Mucosa of stomach (tissue), 1 donor: ENCODE measurements around the gene KNCN.

ENCODE experiments used
- H3K27me3 ChIP-seq: one replicate; pipeline ENCODE4 v1.7.0; 2013; ENCODE audit warnings: mild to moderate bottlenecking, low read length; ENCODE audit not compliant: control insufficient read depth, insufficient read depth
- H3K36me3 ChIP-seq: one replicate; pipeline ENCODE4 v1.7.0; 2013; ENCODE audit warnings: low read length; ENCODE audit not compliant: control insufficient read depth, insufficient read depth
- H3K4me1 ChIP-seq: one replicate; pipeline ENCODE4 v1.7.0; 2013; ENCODE audit warnings: mild to moderate bottlenecking, low read length; ENCODE audit not compliant: control insufficient read depth, insufficient read depth
- H3K4me3 ChIP-seq: one replicate; pipeline ENCODE4 v1.7.0; 2013; ENCODE audit warnings: low read length
- H3K9ac ChIP-seq: one replicate; pipeline ENCODE4 v1.7.0; 2013; ENCODE audit warnings: mild to moderate bottlenecking, low read length, moderate library complexity
- H3K9me3 ChIP-seq: one replicate; pipeline ENCODE4 v1.7.0; 2013; ENCODE audit warnings: mild to moderate bottlenecking, low read length, moderate library complexity; ENCODE audit not compliant: control insufficient read depth
- donor health status: Pancreatic carcinoma.

KNCN gene

GRCh38 chr1:46535063-46535462 lies 16.4 kb downstream of the KNCN start:
- no peak overlapping the region for H3K9ac ChIP-seq
- H3K4me1 ChIP-seq: peaks cover 5% of the 10 kb centered on the region
- H3K36me3 ChIP-seq: no peaks in the 10 kb centered on the region
- H3K4me3 ChIP-seq: no peak overlapping the region
- H3K27me3 ChIP-seq: peaks cover 25% of the 10 kb centered on the region
- H3K9me3 ChIP-seq: no peaks in the 10 kb centered on the region

GRCh38 chr1:46533179-46533864 lies 18.1 kb downstream of the KNCN start:
- H3K9ac ChIP-seq: no peak overlapping the region
- peaks cover 39% of the 10 kb centered on the region for H3K27me3 ChIP-seq
- no peaks in the 10 kb centered on the region for H3K36me3 ChIP-seq
- no peaks in the 10 kb centered on the region for H3K9me3 ChIP-seq
- H3K4me1 ChIP-seq: peaks cover 5% of the 10 kb centered on the region
- H3K4me3 ChIP-seq: no peak overlapping the region

DNA sequence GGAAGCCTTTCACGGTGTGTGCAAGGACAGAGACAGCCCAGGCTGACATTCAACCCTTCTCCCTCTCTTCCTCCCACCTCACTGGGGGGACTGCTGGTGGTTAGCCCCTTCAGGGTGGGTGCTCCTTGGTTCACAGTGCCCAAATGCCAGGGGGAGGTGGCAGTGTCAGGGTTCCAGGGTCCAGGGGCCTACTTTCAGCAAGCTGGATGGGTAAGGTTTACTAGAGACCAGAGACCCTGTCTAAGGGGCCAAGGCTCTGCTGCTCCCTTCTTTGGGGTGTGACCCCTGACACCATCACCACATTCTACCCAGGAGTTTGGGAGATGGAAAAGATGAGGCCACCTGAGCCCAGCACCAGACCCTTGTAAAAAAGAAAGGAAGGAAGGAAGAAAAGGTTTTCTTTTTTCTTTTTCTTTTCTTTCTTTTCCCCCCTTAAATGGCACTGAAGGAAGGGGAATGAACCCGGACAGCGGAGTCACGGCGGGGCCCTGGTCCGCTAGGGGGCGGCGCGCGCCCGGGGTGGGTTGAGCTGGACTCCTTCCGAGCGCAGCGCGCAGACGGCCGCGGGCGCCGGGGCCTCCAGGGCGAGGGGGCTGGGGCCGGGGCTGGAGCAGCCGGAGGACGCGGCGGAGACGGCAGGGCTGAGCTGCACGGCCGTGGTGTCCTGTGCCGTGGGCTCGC lies 18.8 kb downstream of the KNCN start:
- H3K9ac ChIP-seq: no peak overlapping the region
- H3K4me3 ChIP-seq: no peak overlapping the region
- no peaks in the 10 kb centered on the region for H3K36me3 ChIP-seq
- peaks cover 40% of the 10 kb centered on the region for H3K27me3 ChIP-seq
- H3K4me1 ChIP-seq: peaks cover 5% of the 10 kb centered on the region
- no peaks in the 10 kb centered on the region for H3K9me3 ChIP-seq

DNA sequence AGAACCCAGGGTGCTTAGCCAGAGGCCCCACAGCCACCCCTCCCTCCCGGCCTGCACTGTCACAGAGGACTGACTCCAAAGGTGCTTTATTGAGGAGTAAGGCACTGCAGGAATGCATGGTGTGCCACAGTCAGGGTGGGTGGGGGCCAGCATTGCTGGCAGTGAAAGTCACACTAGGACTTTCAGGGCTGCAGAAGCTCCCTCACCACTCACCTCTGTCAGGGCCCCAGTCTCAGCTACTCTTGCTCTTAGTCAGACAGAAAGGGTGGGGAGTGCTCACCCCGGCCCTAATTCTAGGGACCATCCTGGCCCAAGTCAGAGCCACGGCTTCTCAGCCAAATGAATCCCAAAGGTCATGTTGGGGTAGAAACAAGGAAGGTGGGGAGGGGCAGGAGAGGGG lies 19.4 kb downstream of the KNCN start:
- Histone ChIP-seq H3K4me1 (peaks cover 7% of the 10 kb centered on the region), H3K9me3 (no peaks in the 10 kb centered on the region), H3K36me3 (no peaks in the 10 kb centered on the region), H3K9ac (no peak overlapping the region), H3K27me3 (peaks cover 41% of the 10 kb centered on the region), H3K4me3 (no peak overlapping the region)

DNA sequence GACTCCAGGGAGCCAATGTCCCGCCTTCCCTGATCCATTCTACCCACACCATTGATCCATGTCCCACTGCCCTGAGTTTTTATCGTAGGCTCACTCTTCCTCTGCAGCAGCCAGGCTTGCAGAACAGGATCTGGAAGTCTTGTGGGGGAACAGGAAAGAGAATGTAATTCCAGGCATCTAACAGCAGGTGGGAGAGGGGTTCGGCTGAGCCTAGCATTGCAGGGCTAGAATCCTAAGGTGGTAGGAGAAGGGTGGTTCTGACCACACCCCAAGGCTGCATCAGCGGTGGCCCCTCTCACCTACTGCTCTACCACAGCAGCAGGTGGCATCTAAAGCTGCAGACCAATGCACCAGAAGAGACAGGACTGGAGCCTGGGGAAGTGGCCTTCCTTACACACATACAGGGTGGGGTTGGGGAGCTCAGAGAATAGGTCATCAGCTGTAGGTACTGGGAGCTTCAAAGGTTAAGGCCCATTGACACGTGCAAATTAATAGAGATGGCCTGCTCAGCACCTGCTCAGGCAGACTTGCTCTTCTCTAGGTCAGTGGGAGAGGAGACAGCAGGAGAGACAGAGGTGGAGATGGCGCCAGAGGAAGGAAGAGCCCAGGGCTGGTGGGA lies 20.5 kb downstream of the KNCN start:
- Histone ChIP-seq H3K4me1 (peaks cover 12% of the 10 kb centered on the region), H3K27me3 (peaks cover 47% of the 10 kb centered on the region), H3K9ac (no peak overlapping the region), H3K4me3 (no peak overlapping the region), H3K36me3 (no peaks in the 10 kb centered on the region), H3K9me3 (no peaks in the 10 kb centered on the region)

- peaks cover 12% of the 10 kb centered on the region for H3K4me1 ChIP-seq
- no peaks in the 10 kb centered on the region for H3K36me3 ChIP-seq
- H3K4me3 ChIP-seq: no peak overlapping the region
- H3K9me3 ChIP-seq: no peaks in the 10 kb centered on the region
- no peak overlapping the region for H3K9ac ChIP-seq
- peaks cover 47% of the 10 kb centered on the region for H3K27me3 ChIP-seq
These were observed 21.1 kb downstream of the KNCN start for GRCh38 chr1:46530311-46530710.

DNA sequence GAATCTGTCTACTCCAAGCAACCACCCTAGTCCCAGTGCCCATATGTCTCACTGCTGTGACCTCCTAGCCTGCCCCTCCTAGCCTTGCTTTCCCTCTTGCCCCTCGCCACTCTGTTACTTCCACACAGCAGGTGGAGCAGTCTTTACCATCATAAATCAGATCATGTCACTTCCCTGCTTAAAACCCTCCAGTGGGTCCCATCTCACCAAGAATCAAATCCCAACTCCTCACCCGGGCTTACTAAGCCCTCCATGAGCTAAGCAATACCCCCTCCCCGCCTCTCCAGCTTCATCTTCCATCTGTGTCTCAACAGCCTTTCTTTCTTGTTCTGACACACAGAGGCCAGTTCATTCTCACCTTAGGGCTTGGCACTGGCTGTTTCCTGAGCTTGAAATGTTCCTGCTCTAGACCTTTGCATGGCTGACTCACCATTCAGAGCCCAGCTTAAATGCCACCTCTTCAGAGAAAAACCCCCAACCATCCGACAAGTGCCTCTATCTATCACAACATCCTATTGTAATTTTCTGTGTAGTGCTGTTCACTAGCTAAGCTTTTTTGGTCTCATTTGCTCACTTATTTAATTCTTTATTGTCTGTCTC lies 22.3 kb downstream of the KNCN start:
- Histone ChIP-seq H3K9ac (no peak overlapping the region), H3K9me3 (no peaks in the 10 kb centered on the region), H3K27me3 (peaks cover 46% of the 10 kb centered on the region), H3K36me3 (no peaks in the 10 kb centered on the region), H3K4me3 (no peak overlapping the region), H3K4me1 (peaks cover 16% of the 10 kb centered on the region)

DNA sequence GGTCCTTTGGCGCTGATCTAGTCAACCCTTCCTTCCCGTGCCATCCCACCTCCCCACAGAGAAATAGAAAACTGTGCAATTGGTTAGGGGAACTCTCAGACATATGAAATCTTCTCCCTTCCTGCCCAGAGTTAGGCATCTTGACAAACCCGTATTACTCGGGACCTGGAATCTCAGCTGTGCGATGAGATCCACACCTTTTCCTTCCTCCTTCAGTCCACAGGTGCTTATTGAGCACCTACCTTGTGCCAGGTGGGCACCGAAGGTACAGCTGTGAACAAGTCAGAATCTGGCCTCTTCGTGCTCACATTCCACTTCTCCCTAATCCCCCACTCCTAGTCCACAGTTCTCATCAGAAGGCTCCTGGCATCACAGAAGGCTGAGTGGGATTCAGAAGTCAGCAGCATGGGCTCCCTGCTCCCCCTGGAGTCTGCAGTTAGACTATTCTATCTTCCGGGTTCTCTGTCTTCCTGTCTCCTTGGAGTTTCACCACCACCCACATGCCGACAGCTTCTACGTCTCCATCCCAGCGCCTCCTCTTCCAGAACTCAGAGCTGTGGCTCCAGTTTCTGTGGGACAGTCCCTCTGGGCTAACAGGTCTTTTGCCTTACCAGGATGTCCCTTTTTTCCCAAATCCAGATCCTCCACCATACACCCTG lies 23.0 kb downstream of the KNCN start:
- Histone ChIP-seq H3K4me3 (no peak overlapping the region), H3K9me3 (no peaks in the 10 kb centered on the region), H3K4me1 (peaks cover 21% of the 10 kb centered on the region), H3K9ac (no peak overlapping the region), H3K27me3 (peaks cover 39% of the 10 kb centered on the region), H3K36me3 (no peaks in the 10 kb centered on the region)

DNA sequence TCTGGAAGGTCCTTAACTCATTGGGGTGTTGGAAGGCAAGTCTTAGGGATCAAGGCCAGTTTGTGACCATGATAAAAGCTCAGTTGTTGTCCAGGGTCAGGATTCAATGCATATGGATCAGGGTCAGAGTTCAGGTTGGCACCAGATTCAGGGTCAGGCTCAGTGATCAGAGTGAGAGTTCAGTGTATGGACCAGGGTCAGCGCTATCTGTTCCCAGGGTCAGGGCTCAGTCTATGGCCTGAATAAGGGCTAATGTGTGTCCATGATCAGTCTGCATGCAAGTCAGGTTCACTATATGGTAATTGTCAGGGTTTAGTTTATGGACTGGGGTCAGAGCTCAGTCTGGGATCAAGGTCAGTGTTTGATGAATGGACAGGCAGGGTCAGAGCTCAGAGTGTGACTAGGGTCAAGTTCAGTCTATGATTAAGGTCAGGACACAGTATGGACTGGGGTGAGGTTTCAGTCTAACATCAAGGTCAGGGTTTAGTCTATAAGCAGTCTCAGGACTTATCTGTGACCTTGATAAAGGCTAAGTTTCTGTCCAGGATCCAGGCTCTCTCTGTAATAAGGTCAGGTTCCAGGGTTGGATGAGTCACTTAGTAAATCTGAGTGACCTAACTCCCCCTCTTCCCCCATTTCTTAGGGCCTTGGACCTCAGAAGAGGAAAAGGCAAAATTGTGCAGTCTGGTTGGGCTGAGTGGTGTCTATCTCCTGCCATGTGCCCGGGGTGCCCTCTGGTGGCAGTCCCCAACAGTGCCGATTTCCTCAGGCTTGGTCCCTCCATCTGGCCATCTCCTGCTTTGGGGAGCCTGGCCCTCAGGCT lies 23.8 kb downstream of the KNCN start:
- no peak overlapping the region for H3K4me3 ChIP-seq
- no peaks in the 10 kb centered on the region for H3K9me3 ChIP-seq
- no peaks in the 10 kb centered on the region for H3K36me3 ChIP-seq
- H3K9ac ChIP-seq: no peak overlapping the region
- H3K4me1 ChIP-seq: peaks cover 24% of the 10 kb centered on the region
- peaks cover 37% of the 10 kb centered on the region for H3K27me3 ChIP-seq

DNA sequence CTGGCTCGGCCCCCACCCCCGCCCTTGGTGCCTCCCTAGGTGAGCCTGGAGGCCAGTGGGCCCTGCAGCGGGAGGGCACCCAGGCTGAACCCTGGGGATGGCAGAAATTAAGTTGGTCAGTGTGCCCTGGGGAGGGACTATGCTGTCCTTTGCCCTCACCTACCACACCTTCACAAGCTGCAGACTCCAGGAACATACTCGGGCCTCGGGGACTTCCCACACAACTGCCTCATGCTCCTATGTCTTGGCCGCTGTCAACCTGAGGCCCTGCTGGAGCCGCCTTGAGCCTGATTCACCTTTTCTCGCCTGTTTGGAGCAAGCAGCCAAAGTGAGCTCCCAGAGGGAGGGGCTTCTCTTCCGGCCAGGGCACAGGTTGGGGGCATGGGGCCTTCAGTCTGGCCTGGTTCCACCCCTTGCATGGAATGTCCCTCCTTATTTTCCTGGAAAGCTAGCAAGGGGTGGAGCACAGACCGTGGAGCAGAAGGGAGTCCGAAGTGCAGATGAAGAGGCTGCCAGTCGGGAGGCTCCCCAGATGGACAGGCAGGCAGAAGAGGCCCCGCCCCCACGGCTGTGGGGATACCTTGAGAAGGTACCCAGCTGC lies 24.7 kb downstream of the KNCN start:
- Histone ChIP-seq H3K9ac (no peak overlapping the region), H3K4me1 (peaks cover 33% of the 10 kb centered on the region), H3K27me3 (peaks cover 29% of the 10 kb centered on the region), H3K36me3 (no peaks in the 10 kb centered on the region), H3K4me3 (no peak overlapping the region), H3K9me3 (no peaks in the 10 kb centered on the region)
